ENCODE results near the gene LHPP. TPM values are rescaled to one million over a fixed set of nuclear protein-coding genes. Genes with fewer than 3 reads are reported as not detected.

Gene LHPP
- total RNA-seq, 1 donor from 2014 or later, result 8.4 TPM

DNA sequence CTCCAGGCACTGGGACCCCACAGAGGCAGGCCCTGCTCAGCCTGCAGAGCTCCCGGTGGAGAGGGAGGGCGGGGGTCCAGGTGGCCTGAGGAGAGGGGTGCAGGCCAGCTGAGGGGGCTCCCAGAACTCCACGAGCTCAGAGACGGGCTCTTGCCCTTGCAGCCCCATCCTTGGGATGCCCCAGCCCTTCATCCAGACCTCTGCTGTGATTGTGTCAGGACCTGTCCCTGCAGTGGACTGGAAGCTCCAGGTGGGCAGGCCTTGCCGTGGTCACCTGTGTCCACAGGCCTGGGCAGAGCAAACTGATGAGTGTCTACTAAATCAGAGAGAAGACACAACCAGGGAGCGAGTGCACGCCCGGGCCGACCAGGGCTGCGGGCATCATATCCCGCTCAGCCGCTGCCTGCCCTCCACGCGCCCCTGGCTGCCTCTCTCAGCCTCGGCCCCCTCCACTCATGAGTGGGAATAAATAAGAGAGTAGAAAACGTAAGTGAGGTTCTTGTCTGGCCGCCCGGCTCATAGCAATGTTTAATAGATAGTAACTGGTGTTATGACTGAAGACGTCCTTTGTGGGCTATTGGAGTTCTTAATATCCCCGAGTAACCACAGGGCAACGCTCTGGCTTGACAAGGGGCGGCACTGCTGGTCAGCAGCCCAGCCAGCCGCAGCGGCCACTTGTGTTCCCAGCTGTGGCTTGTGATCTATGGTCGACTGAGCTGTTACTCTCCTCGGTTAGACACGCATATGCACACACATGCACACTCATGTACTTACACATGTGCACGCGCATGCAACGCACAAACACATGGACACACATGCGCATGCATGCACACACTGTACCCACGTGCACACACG is 105.6 kb downstream of the LHPP start:
- intact Hi-C loops (cut with micrococcal nuclease), result no loop called here
- Mint-ChIP-seq H3K9me3 (no peaks in the 10 kb centered on the region), H3K4me3 (ENCODE audit: low read depth) (no peak overlapping the region), H3K27ac (no peak overlapping the region), H3K27me3 (ENCODE audit: low read depth) (no peaks in the 10 kb centered on the region), H3K4me1 (ENCODE audit: low read depth) (no peaks in the 10 kb centered on the region), H3K36me3 (ENCODE audit: low read depth) (no peaks in the 10 kb centered on the region)
- DNase-seq (ENCODE audit: low spot score), result no peak

GRCh38 chr10:124568339-124568738 is 106.7 kb downstream of the LHPP start:
- Mint-ChIP-seq H3K9me3 (no peaks in the 10 kb centered on the region), H3K4me3 (ENCODE audit: low read depth) (no peak overlapping the region), H3K4me1 (ENCODE audit: low read depth) (no peaks in the 10 kb centered on the region), H3K27me3 (ENCODE audit: low read depth) (no peaks in the 10 kb centered on the region), H3K27ac (no peak overlapping the region), H3K36me3 (ENCODE audit: low read depth) (no peaks in the 10 kb centered on the region)
- no peak for DNase-seq (ENCODE audit: low spot score)
- intact Hi-C loops (cut with micrococcal nuclease), result no loop called here

DNA sequence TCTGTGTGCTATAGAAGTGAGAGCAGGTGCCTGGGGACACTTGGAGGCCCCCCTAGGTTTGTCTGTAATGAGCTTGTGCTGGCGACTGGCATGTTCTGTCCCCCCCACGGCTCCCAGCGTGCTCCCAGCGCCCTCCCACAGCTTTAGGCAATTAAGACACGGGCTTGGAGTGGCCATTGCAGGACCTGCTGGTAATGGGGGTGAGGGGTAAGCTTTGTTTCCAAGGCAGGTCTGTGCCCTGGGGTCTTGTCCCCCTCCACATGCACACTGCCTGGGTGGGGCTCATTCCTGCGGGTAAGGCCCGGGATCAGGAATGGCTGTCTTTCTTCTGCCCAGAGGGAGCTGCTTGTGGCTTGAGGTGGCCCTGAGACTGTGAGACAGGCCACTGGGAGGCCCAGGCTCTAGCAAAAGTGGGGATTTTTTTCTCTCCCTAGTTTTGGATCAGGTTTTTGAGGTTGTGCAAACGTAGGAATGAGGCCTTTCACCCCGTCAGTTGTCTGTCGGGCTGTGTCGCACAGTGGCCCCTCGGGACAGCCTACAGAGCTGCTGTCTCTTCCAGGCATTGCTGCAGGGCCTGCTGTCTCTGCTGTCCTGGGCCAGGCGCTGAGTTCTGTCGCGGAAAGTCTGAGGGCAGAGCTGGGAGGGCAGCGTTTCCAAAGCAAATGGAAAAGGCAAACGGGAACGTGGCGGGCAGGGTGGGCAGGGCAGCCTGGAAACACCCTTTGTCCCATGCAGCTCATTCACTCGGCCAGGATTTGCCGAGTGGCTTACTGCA is 107.4 kb downstream of the LHPP start:
- no peaks in the 10 kb centered on the region for H3K9me3 Mint-ChIP-seq
- no peak overlapping the region for H3K27ac Mint-ChIP-seq
- DNase-seq (ENCODE audit: low spot score), result no peak
- no peaks in the 10 kb centered on the region for H3K27me3 Mint-ChIP-seq (ENCODE audit: low read depth)
- H3K36me3 Mint-ChIP-seq (ENCODE audit: low read depth), result no peaks in the 10 kb centered on the region
- intact Hi-C loops (cut with micrococcal nuclease), result no loop called here
- no peak overlapping the region for H3K4me3 Mint-ChIP-seq (ENCODE audit: low read depth)
- H3K4me1 Mint-ChIP-seq (ENCODE audit: low read depth), result no peaks in the 10 kb centered on the region

DNA sequence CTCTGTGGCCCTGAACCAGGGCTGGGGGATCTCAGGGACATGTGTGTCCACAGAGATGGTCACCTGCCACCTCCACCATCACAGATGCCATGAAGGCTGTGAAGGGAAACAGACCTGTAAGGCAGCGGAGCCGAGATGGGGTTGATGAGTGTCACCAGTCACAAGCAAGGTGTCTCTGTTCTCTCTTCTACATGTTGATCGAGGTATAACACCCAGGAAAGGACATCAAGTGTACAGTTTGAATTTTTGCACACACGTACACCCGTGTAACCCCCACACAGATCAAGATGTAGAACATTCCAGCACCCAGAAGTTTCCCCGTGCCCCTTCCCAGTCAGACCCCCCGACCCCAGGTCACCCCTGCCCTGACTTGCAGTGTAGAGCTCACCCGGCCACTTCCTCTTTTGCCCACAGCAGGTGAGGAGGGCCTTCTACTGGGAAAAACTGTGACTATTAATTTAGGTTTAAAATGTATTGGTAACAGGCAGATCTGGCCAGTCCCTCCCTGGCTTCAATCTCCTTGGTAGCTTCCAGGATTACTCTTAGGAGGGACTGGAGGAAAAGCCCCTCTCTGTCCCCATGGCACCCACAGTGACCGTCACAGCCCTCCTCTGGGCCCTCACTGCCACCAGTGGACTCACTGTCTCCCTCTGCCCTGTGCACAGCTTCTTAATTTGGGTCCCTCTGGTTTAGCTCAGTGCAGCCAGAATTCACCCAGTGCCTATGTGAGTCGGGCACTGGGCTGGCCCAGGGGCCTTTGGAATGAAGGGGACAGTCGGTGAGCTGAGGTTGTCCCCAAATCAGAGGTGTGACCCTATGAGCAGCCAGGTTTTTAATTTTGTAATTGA is 108.2 kb downstream of the LHPP start:
- Mint-ChIP-seq H3K4me3 (ENCODE audit: low read depth) (no peak overlapping the region), H3K36me3 (ENCODE audit: low read depth) (no peaks in the 10 kb centered on the region)

GRCh38 chr10:124570646-124571045 is 109.0 kb downstream of the LHPP start:
- no peak overlapping the region for H3K4me3 Mint-ChIP-seq (ENCODE audit: low read depth)
- H3K27ac Mint-ChIP-seq, result no peak overlapping the region
- DNase-seq (ENCODE audit: low spot score), result no peak
- no peaks in the 10 kb centered on the region for H3K27me3 Mint-ChIP-seq (ENCODE audit: low read depth)
- H3K9me3 Mint-ChIP-seq, result no peaks in the 10 kb centered on the region
- no peaks in the 10 kb centered on the region for H3K4me1 Mint-ChIP-seq (ENCODE audit: low read depth)
- intact Hi-C loops (cut with micrococcal nuclease), result no loop called here
- no peaks in the 10 kb centered on the region for H3K36me3 Mint-ChIP-seq (ENCODE audit: low read depth)

More for the DNA sequence above, 108.2 kb downstream of the LHPP start:
- Mint-ChIP-seq H3K4me1 (ENCODE audit: low read depth) (no peaks in the 10 kb centered on the region), H3K9me3 (no peaks in the 10 kb centered on the region), H3K27ac (no peak overlapping the region), H3K27me3 (ENCODE audit: low read depth) (no peaks in the 10 kb centered on the region)
- DNase-seq (ENCODE audit: low spot score), result no peak
- intact Hi-C loops (cut with micrococcal nuclease), result no loop called here

GRCh38 chr10:124572751-124573150 is 111.1 kb downstream of the LHPP start:
- Mint-ChIP-seq H3K9me3 (no peaks in the 10 kb centered on the region), H3K4me3 (ENCODE audit: low read depth) (no peak overlapping the region), H3K4me1 (ENCODE audit: low read depth) (no peaks in the 10 kb centered on the region), H3K27me3 (ENCODE audit: low read depth) (no peaks in the 10 kb centered on the region), H3K36me3 (ENCODE audit: low read depth) (no peaks in the 10 kb centered on the region), H3K27ac (no peak overlapping the region)
- DNase-seq (ENCODE audit: low spot score), result no peak
- intact Hi-C loops (cut with micrococcal nuclease), result no loop called here

DNA sequence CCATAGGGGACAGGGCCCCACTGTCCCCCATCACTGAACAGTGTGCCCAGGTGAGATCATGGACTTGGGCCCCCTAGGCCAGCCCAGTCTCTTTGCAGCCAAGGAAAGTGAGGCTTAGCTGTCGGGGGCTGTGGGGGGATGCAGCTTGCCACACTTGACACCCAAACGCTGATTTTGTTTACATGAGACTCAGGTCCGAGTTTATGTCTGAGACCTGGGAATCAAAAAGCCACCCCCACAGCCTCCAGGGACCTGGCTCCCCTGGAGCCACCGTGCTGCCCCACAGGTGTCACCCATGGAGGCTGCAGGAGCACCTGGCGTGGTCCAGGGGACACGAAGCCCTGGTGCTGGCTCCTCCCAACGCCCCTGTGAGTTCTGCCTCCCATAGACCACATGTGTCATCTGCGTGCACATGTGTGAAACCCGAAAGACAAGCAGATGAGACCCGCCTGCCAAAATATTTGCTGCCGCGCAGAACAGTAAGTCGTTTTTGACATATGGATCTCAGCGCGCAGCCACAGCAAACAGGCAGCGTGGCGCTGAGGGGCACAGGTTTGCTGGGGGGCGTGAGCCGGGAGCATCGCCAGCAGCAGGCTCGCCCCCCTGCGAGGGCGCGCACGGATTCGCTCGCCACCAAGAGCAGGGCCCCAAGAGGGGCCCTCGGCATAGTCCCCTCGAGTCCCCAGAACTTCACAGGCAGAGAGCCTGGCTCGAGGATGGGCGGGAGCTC is 112.3 kb downstream of the LHPP start:
- no peak overlapping the region for H3K4me3 Mint-ChIP-seq (ENCODE audit: low read depth)
- intact Hi-C loops (cut with micrococcal nuclease), result no loop called here
- no peaks in the 10 kb centered on the region for H3K4me1 Mint-ChIP-seq (ENCODE audit: low read depth)
- no peak overlapping the region for H3K27ac Mint-ChIP-seq
- H3K27me3 Mint-ChIP-seq (ENCODE audit: low read depth), result no peaks in the 10 kb centered on the region
- no peaks in the 10 kb centered on the region for H3K36me3 Mint-ChIP-seq (ENCODE audit: low read depth)
- DNase-seq (ENCODE audit: low spot score), result no peak
- no peaks in the 10 kb centered on the region for H3K9me3 Mint-ChIP-seq

GRCh38 chr10:124574456-124575070 is 112.9 kb downstream of the LHPP start:
- H3K4me1 Mint-ChIP-seq (ENCODE audit: low read depth), result no peaks in the 10 kb centered on the region
- intact Hi-C loops (cut with micrococcal nuclease), result no loop called here
- no peak overlapping the region for H3K27ac Mint-ChIP-seq
- H3K36me3 Mint-ChIP-seq (ENCODE audit: low read depth), result no peaks in the 10 kb centered on the region
- no peaks in the 10 kb centered on the region for H3K27me3 Mint-ChIP-seq (ENCODE audit: low read depth)
- no peaks in the 10 kb centered on the region for H3K9me3 Mint-ChIP-seq
- no peak for DNase-seq (ENCODE audit: low spot score)
- no peak overlapping the region for H3K4me3 Mint-ChIP-seq (ENCODE audit: low read depth)

- no peaks in the 10 kb centered on the region for H3K4me1 Mint-ChIP-seq (ENCODE audit: low read depth)
- H3K36me3 Mint-ChIP-seq (ENCODE audit: low read depth), result no peaks in the 10 kb centered on the region
- no peaks in the 10 kb centered on the region for H3K27me3 Mint-ChIP-seq (ENCODE audit: low read depth)
- no peaks in the 10 kb centered on the region for H3K9me3 Mint-ChIP-seq
- no peak overlapping the region for H3K4me3 Mint-ChIP-seq (ENCODE audit: low read depth)
- DNase-seq (ENCODE audit: low spot score), result no peak
- intact Hi-C loops (cut with micrococcal nuclease), result no loop called here
- no peak overlapping the region for H3K27ac Mint-ChIP-seq
These were observed 113.7 kb downstream of the LHPP start for GRCh38 chr10:124575107-124576035.

GRCh38 chr10:124576526-124577420 is 115.2 kb downstream of the LHPP start:
- Mint-ChIP-seq H3K36me3 (ENCODE audit: low read depth) (no peaks in the 10 kb centered on the region), H3K27ac (no peak overlapping the region), H3K9me3 (peaks cover 4% of the 10 kb centered on the region), H3K4me3 (ENCODE audit: low read depth) (no peak overlapping the region), H3K4me1 (ENCODE audit: low read depth) (no peaks in the 10 kb centered on the region), H3K27me3 (ENCODE audit: low read depth) (no peaks in the 10 kb centered on the region)
- intact Hi-C loops (cut with micrococcal nuclease), result no loop called here
- DNase-seq (ENCODE audit: low spot score), result no peak
